OCI-LY7 (cell line): ENCODE measurements around the gene OR52D1. TPM values are rescaled to one million over a fixed set of nuclear protein-coding genes. Genes with fewer than 3 reads are reported as not detected.

ENCODE experiments used
- BruUV-seq: library from RNA; stranded (reverse); fragments of 400-500 nt; replicated peaks from 2 replicates; lab custom pipeline; 2021; lab: Mats Ljungman, UMichigan
- CTCF ChIA-PET: fragments of 300-600 bp; sonication (Branson Sonifier 250); formaldehyde crosslinking; loops from one replicate; lab custom pipeline; 2022; ENCODE audit warnings: antibody characterized with exemption; ENCODE audit not compliant: unreplicated experiment; lab: Charles Lee
- POLR2A ChIA-PET: fragments of 300-600 bp; sonication (Branson Sonifier 250); formaldehyde crosslinking; loops from one replicate; lab custom pipeline; 2022; ENCODE audit warnings: antibody characterized with exemption; lab: Charles Lee
- DNase-seq: peaks from one replicate; pipeline ENCODE4 v3.0.0-alpha.2; 2015; ENCODE audit warnings: low spot score
- H2AFZ ChIP-seq: fragments of 200-600 bp; sonication (generic), shearing (Covaris generic); 2 replicates; pipeline ENCODE4 v1.6.1; 2014; ENCODE audit warnings: mild to moderate bottlenecking, antibody characterized with exemption, low read length, moderate library complexity
- H3K27ac ChIP-seq: fragments of 200-600 bp; sonication (generic); 2 replicates; pipeline ENCODE4 v1.5.1; 2014; ENCODE audit warnings: mixed run types, low read depth, mild to moderate bottlenecking, moderate library complexity, low read length, inconsistent platforms; ENCODE audit not compliant: poor library complexity, severe bottlenecking
- H3K36me3 ChIP-seq: fragments of 200-600 bp; sonication (generic); 2 replicates; pipeline ENCODE4 v1.6.1; 2014; ENCODE audit warnings: mild to moderate bottlenecking, antibody characterized with exemption, low read length, moderate library complexity, mixed read lengths; ENCODE audit not compliant: insufficient read depth
- H3K4me1 ChIP-seq: fragments of 200-600 bp; sonication (generic); 2 replicates; pipeline ENCODE4 v1.5.1; 2014; ENCODE audit warnings: mild to moderate bottlenecking, low read length; ENCODE audit not compliant: insufficient read depth, poor library complexity, severe bottlenecking
- H3K4me2 ChIP-seq: fragments of 200-600 bp; sonication (generic); 2 replicates; pipeline ENCODE4 v1.6.1; 2014; ENCODE audit warnings: mild to moderate bottlenecking, low read length
- H3K4me3 ChIP-seq: fragments of 200-600 bp; sonication (generic); 2 replicates; pipeline ENCODE4 v1.5.1; 2014; ENCODE audit warnings: mild to moderate bottlenecking, low read depth, low read length; ENCODE audit not compliant: poor library complexity, severe bottlenecking
- H3K79me2 ChIP-seq: fragments of 200-600 bp; sonication (generic); 2 replicates; pipeline ENCODE4 v1.6.1; 2016; ENCODE audit warnings: low read depth, mild to moderate bottlenecking, low read length, moderate library complexity, mixed read lengths; ENCODE audit not compliant: insufficient read depth
- H3K9me2 ChIP-seq: fragments of 200-600 bp; sonication (generic); 2 replicates; pipeline ENCODE4 v1.6.1; 2016; ENCODE audit warnings: mild to moderate bottlenecking, low read length, mixed read lengths; ENCODE audit not compliant: insufficient read depth
- H3K9me3 ChIP-seq: fragments of 200-600 bp; sonication (generic); 2 replicates; pipeline ENCODE4 v1.6.1; 2014; ENCODE audit warnings: mild to moderate bottlenecking, mixed run types, low read length, mixed read lengths
- H4K20me1 ChIP-seq: fragments of 200-600 bp; sonication (generic); 2 replicates; pipeline ENCODE4 v1.6.1; 2014; ENCODE audit warnings: mild to moderate bottlenecking, antibody characterized with exemption, low read length, moderate library complexity, mixed read lengths; ENCODE audit not compliant: insufficient read depth
- EZH2phosphoT487 ChIP-seq: fragments of 200-600 bp; sonication (generic); IDR thresholded peaks from 2 replicates; pipeline ENCODE4 v1.6.1; 2018; ENCODE audit warnings: low read depth, borderline replicate concordance, mild to moderate bottlenecking, mixed run types, antibody characterized with exemption, low read length, moderate library complexity, mixed read lengths
- intact Hi-C: fragments of 100-400 bp; cut with micrococcal nuclease; formaldehyde crosslinking; loops from one replicate; pipeline ENCODE4 v1.10.0; 2022; ENCODE audit not compliant: unreplicated experiment
- total RNA-seq, 2 experiments: library from RNA; depleted of rRNA in 1 of 2; stranded (reverse); fragments of >200 nt in 1 of 2; shearing (Covaris generic) in 1 of 2; gene quantifications; 2 replicates each; pipeline ENCODE4 v1.2.3, GENCODE V29; 2014 to 2022
- TF ChIP-seq, protein P1 (sequence below): fragments of 200-600 bp; sonication (generic); conservative IDR thresholded peaks from 2 replicates; pipeline ENCODE4 v1.5.1; 2014; ENCODE audit warnings: mild to moderate bottlenecking, antibody characterized with exemption, low read length, moderate library complexity, mixed read lengths

The OR52D1 gene
- total RNA-seq, 2 experiments from 2014 or later: not detected

DNA sequence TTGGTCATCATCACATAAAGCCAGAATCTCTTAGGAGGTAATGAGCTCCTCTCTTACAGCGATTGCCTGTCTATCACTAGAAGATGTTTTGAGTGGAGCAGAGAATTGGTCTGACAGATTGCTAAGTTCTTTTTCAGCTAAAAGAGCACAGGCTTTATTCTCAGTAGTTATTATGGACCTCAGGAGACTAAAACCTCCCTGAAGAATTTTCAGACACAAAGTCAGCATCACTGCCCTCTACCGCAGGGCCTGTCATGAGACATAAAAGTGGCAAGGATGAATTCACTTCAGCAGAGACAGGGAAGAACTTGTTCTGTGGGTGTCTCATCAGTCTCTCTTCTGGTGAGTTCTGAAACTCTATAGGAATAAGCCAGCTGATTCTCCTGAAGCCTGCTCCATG lies 39.5 kb upstream of the OR52D1 start, which contains the start of gene OR51I2:
Gene OR51I2, plus strand, starts transcription at position 301 of the 400 bp plus-strand sequence. CDS start 4,166 bp downstream, outside the sequence.
- no peaks in the 10 kb centered on the region for H3K9me3 ChIP-seq
- ChIA-PET CTCF (no interaction called here), POLR2A (interaction anchor here (1.8 kb wide), 1 partner anchor 11 kb away, joined by 5 read pairs; no protein-coding TSS in a partner anchor)
- no peaks in the 10 kb centered on the region for H3K9me2 ChIP-seq
- no peak within 1 kb of the TSS for H3K4me3 ChIP-seq
- no TSS peak for BruUV-seq
- H2AFZ ChIP-seq: no peak within 1 kb of the TSS
- no peaks in the 10 kb centered on the region for H3K79me2 ChIP-seq
- H3K36me3 ChIP-seq: no peaks in the 10 kb centered on the region
- no peak within 1 kb of the TSS for H3K4me2 ChIP-seq
- DNase-seq: no peak
- no peak for TF ChIP-seq EZH2phosphoT487
- TF ChIP-seq, protein P1, sequence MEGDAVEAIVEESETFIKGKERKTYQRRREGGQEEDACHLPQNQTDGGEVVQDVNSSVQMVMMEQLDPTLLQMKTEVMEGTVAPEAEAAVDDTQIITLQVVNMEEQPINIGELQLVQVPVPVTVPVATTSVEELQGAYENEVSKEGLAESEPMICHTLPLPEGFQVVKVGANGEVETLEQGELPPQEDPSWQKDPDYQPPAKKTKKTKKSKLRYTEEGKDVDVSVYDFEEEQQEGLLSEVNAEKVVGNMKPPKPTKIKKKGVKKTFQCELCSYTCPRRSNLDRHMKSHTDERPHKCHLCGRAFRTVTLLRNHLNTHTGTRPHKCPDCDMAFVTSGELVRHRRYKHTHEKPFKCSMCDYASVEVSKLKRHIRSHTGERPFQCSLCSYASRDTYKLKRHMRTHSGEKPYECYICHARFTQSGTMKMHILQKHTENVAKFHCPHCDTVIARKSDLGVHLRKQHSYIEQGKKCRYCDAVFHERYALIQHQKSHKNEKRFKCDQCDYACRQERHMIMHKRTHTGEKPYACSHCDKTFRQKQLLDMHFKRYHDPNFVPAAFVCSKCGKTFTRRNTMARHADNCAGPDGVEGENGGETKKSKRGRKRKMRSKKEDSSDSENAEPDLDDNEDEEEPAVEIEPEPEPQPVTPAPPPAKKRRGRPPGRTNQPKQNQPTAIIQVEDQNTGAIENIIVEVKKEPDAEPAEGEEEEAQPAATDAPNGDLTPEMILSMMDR: no peak
- intact Hi-C loops: no loop called here
- H3K4me1 ChIP-seq: no peaks in the 10 kb centered on the region
- H4K20me1 ChIP-seq: no peaks in the 10 kb centered on the region
- H3K27ac ChIP-seq: no peak within 1 kb of the TSS

DNA sequence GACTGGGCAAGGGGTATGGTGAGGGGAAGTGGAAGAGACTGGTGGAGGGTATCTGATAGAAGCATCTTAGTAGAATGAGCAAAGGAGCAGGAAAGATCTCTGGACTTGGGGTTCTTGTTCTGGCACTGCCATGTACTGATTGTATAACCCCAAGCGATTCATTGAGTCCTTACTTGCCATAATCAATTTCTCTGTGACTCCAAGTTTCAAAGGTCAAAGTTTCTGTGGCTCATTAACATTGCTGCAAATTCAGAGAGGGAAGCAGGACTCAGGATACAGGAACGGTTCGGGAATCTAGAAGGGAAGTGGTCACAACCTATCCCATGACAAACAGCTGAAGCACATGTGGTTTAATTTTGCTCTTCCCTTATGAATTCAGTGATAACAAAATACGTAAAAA lies 39.1 kb upstream of the OR52D1 start:
- H3K4me1 ChIP-seq: no peaks in the 10 kb centered on the region
- H3K9me2 ChIP-seq: no peaks in the 10 kb centered on the region
- DNase-seq: no peak
- TF ChIP-seq, protein P1: no peak
- no peak for TF ChIP-seq EZH2phosphoT487
- POLR2A ChIA-PET: interaction anchor here (1.8 kb wide), 1 partner anchor 11 kb away, joined by 5 read pairs; no protein-coding TSS in a partner anchor
- H3K27ac ChIP-seq: no peak overlapping the region
- no TSS peak for BruUV-seq
- H3K9me3 ChIP-seq: no peaks in the 10 kb centered on the region
- H3K36me3 ChIP-seq: no peaks in the 10 kb centered on the region
- intact Hi-C loops: no loop called here
- no peak overlapping the region for H3K4me2 ChIP-seq
- H4K20me1 ChIP-seq: no peaks in the 10 kb centered on the region
- no peak overlapping the region for H3K4me3 ChIP-seq
- no peaks in the 10 kb centered on the region for H3K79me2 ChIP-seq
- H2AFZ ChIP-seq: no peak overlapping the region
- CTCF ChIA-PET: no interaction called here

DNA sequence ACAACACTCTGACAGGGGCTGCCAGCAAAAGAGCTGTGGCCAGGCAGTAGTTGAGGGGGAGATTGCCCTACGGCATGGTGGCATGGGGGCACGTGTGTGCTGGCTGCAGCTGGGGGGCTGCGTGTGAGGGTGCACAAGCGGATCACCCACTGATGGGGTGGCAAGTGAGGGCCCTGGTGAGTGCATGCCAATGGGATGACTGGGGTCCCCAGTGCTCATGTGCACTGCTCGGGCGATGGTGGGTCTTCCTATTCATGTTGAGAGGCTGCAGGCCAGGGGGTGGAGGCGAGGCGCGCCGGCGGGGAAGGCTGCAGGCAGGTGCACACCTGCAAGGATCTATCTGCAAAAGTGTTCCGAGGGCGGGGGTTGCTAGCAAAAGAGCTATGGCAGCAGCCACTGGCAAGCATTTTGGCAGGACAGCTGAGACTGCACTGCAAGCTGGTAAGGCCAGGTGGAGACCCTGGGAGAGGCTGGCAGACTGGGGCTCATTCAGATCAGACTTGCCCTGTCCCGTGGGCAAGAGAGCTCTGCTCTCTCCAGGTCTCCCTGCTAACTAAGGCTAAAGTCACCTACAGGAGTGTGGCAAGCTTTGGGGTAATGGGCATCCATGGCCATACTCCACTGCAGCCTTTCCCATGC lies 27.4 kb upstream of the OR52D1 start:
- Histone ChIP-seq H3K79me2 (no peaks in the 10 kb centered on the region), H3K27ac (no peak overlapping the region), H2AFZ (no peak overlapping the region), H3K9me2 (no peaks in the 10 kb centered on the region), H3K36me3 (no peaks in the 10 kb centered on the region), H3K4me1 (no peaks in the 10 kb centered on the region), H4K20me1 (no peaks in the 10 kb centered on the region), H3K9me3 (no peaks in the 10 kb centered on the region), H3K4me2 (no peak overlapping the region), H3K4me3 (no peak overlapping the region)
- TF ChIP-seq EZH2phosphoT487: no peak
- TF ChIP-seq, protein P1: no peak
- intact Hi-C loops: no loop called here
- BruUV-seq: no TSS peak
- DNase-seq: no peak
- ChIA-PET POLR2A (no interaction called here), CTCF (no interaction called here)
